ENCODE measurements around the gene HTT. TPM values are rescaled to one million over a fixed set of nuclear protein-coding genes. Genes with fewer than 3 reads are reported as not detected.

Gene HTT
- total RNA-seq, 1 experiment from 2014 or later, result 66.8 TPM

DNA sequence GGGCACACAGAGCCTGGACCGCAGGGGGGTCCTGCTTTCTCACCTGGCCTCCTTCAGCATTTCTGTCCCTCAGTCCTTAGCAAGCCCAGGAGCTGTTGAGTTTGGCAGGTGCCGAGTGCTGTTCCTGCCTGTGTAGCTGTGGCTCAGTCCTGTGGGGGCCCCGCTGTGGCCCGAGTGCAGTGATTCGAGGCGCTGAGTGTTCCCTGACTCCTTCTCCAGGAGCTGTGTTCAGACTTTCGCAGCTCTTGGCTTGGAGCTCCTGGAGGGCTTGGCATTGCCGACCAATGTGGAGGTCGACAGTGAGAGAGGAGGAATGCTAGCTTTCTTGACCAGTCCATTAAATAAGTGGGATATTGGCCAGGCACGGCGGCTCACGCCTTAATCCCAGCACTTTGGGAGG is 124.4 kb downstream of the HTT start:
- no peak for TF ChIP-seq EZH2 (IDR thresholded peaks at IDR 0.05; ENCODE audit: borderline replicate concordance, low read depth, low read length, poor library complexity, severe bottlenecking)
- TF ChIP-seq, protein P1, sequence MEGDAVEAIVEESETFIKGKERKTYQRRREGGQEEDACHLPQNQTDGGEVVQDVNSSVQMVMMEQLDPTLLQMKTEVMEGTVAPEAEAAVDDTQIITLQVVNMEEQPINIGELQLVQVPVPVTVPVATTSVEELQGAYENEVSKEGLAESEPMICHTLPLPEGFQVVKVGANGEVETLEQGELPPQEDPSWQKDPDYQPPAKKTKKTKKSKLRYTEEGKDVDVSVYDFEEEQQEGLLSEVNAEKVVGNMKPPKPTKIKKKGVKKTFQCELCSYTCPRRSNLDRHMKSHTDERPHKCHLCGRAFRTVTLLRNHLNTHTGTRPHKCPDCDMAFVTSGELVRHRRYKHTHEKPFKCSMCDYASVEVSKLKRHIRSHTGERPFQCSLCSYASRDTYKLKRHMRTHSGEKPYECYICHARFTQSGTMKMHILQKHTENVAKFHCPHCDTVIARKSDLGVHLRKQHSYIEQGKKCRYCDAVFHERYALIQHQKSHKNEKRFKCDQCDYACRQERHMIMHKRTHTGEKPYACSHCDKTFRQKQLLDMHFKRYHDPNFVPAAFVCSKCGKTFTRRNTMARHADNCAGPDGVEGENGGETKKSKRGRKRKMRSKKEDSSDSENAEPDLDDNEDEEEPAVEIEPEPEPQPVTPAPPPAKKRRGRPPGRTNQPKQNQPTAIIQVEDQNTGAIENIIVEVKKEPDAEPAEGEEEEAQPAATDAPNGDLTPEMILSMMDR (conservative IDR thresholded peaks at IDR 0.05; ENCODE audit: low read depth, low read length), result no peak
- Histone ChIP-seq H3K4me3 (ENCODE audit: low read depth, low read length, poor library complexity, severe bottlenecking) (no peak overlapping the region), H3K9me3 (ENCODE audit: low read depth, low read length, poor library complexity, severe bottlenecking) (no peaks in the 10 kb centered on the region), H3K4me1 (ENCODE audit: insufficient read depth, low read length, poor library complexity, severe bottlenecking) (peaks cover 9% of the 10 kb centered on the region), H3K27me3 (replicated peaks; ENCODE audit: insufficient read depth, low read depth, low read length, poor library complexity) (no peaks in the 10 kb centered on the region), H3K27ac (ENCODE audit: low read depth, low read length, poor library complexity, severe bottlenecking) (no peak overlapping the region), H3K36me3 (ENCODE audit: insufficient read depth, low read length, poor library complexity, severe bottlenecking) (peaks cover 10% of the 10 kb centered on the region)
- ChIA-PET CTCF (no interaction called here), POLR2A (ENCODE audit: low non-redundant PET) (no interaction called here)
- DNase-seq (ENCODE audit: low spot score), result no peak
- intact Hi-C loops (cut with micrococcal nuclease; ENCODE audit: unreplicated experiment), result loop anchor here (10.0 kb wide), 1 partner anchor 246 kb away; the partner anchor contains the start of gene HGFAC
- no TSS peak for BruUV-seq (replicated peaks)

DNA sequence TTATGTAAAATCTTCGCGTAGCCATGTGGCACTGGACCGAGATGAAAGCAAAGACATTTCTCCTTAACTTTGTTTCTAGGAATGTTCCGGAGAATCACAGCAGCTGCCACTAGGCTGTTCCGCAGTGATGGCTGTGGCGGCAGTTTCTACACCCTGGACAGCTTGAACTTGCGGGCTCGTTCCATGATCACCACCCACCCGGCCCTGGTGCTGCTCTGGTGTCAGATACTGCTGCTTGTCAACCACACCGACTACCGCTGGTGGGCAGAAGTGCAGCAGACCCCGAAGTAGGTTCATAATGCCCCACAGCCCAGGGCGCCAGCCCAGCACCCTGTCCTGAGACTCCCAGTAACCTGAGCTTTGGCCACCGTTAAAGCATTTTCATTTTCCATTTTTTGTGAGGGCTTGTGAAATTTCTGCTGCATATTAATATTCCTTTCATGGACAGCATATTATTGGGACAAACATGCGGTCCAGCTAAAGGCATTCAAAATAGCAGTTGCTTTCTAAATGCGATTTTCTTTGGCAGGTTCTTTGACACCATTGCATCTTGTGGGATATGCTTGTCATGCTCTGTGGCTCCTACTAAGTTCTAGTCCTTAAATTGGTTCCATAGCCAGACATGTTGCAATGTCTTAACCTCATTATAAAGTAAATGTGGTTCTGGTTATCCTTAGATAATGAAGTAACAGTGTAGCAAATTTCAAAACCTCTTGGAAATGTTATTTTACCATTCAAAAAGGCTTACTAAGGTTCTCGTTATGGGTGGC is 125.4 kb downstream of the HTT start:
- intact Hi-C loops (cut with micrococcal nuclease; ENCODE audit: unreplicated experiment), result loop anchor here (5.0 to 10.0 kb wide), 2 partner anchors 93 to 245 kb away; partner anchors contain the start of gene HGFAC
- DNase-seq (ENCODE audit: low spot score), result no peak
- POLR2A ChIA-PET (ENCODE audit: low non-redundant PET), result no interaction called here

DNA sequence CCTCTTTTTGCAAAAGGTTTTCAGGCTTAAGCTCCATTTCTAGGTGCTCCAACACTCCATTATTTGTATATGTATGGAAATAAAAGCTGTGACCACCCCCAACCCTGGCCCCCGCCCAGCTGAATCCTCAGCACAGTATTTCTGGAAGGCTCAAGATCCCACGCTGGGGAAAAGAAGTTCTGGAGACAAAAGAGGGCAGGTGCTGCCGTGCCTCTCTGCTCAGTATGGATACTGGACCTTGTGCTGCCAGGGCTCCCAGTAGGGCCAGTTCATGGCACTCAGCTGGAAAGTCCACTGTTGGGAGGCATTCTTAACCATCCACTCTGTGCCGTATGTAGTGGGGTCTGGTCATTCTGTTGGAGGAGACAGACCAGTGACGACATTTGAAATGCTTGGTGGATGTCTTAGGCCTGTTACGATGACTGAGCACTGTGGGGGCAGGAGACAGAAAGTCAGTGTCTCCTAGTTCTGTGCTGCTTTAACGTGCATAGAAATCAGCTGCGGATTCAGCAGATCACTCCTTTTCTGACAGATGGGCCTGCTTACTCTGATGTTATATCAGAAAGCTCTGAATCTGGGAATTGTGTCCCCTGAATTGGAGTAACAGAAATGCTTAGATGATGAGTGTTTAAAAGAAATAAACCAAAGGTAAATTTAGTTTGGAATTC is 126.1 kb downstream of the HTT start:
- Histone ChIP-seq H3K27ac (ENCODE audit: low read depth, low read length, poor library complexity, severe bottlenecking) (no peak overlapping the region), H3K27me3 (replicated peaks; ENCODE audit: insufficient read depth, low read depth, low read length, poor library complexity) (no peaks in the 10 kb centered on the region), H3K36me3 (ENCODE audit: insufficient read depth, low read length, poor library complexity, severe bottlenecking) (peaks cover 10% of the 10 kb centered on the region), H3K4me3 (ENCODE audit: low read depth, low read length, poor library complexity, severe bottlenecking) (no peak overlapping the region), H3K9me3 (ENCODE audit: low read depth, low read length, poor library complexity, severe bottlenecking) (no peaks in the 10 kb centered on the region), H3K4me1 (ENCODE audit: insufficient read depth, low read length, poor library complexity, severe bottlenecking) (peaks cover 9% of the 10 kb centered on the region)
- intact Hi-C loops (cut with micrococcal nuclease; ENCODE audit: unreplicated experiment), result loop anchor here (5.0 kb wide), 1 partner anchor 93 kb away; no protein-coding TSS in a partner anchor
- TF ChIP-seq, protein P1 (conservative IDR thresholded peaks at IDR 0.05; ENCODE audit: low read depth, low read length), result no peak
- no peak for TF ChIP-seq EZH2 (IDR thresholded peaks at IDR 0.05; ENCODE audit: borderline replicate concordance, low read depth, low read length, poor library complexity, severe bottlenecking)
- DNase-seq (ENCODE audit: low spot score), result no peak
- POLR2A ChIA-PET (ENCODE audit: low non-redundant PET), result no interaction called here
- no TSS peak for BruUV-seq (replicated peaks)
- CTCF ChIA-PET, result interaction anchor here (0.6 kb wide), 1 partner anchor 768 kb away, joined by 3 read pairs; no protein-coding TSS in a partner anchor

More for the DNA sequence above, 125.4 kb downstream of the HTT start:
- BruUV-seq (replicated peaks), result no TSS peak
- CTCF ChIA-PET, result no interaction called here
- no peaks in the 10 kb centered on the region for H3K27me3 ChIP-seq (replicated peaks; ENCODE audit: insufficient read depth, low read depth, low read length, poor library complexity)
- H3K4me1 ChIP-seq (ENCODE audit: insufficient read depth, low read length, poor library complexity, severe bottlenecking), result peaks cover 9% of the 10 kb centered on the region
- no peak for TF ChIP-seq EZH2 (IDR thresholded peaks at IDR 0.05; ENCODE audit: borderline replicate concordance, low read depth, low read length, poor library complexity, severe bottlenecking)
- TF ChIP-seq, protein P1 (conservative IDR thresholded peaks at IDR 0.05; ENCODE audit: low read depth, low read length), result no peak
- peak overlapping the region; percentile 23 for H3K27ac ChIP-seq (ENCODE audit: low read depth, low read length, poor library complexity, severe bottlenecking)
- no peak overlapping the region for H3K4me3 ChIP-seq (ENCODE audit: low read depth, low read length, poor library complexity, severe bottlenecking)
- no peaks in the 10 kb centered on the region for H3K9me3 ChIP-seq (ENCODE audit: low read depth, low read length, poor library complexity, severe bottlenecking)
- H3K36me3 ChIP-seq (ENCODE audit: insufficient read depth, low read length, poor library complexity, severe bottlenecking), result peaks cover 10% of the 10 kb centered on the region
